ENCODE results near the gene IRAK2.

IRAK2 gene

DNA sequence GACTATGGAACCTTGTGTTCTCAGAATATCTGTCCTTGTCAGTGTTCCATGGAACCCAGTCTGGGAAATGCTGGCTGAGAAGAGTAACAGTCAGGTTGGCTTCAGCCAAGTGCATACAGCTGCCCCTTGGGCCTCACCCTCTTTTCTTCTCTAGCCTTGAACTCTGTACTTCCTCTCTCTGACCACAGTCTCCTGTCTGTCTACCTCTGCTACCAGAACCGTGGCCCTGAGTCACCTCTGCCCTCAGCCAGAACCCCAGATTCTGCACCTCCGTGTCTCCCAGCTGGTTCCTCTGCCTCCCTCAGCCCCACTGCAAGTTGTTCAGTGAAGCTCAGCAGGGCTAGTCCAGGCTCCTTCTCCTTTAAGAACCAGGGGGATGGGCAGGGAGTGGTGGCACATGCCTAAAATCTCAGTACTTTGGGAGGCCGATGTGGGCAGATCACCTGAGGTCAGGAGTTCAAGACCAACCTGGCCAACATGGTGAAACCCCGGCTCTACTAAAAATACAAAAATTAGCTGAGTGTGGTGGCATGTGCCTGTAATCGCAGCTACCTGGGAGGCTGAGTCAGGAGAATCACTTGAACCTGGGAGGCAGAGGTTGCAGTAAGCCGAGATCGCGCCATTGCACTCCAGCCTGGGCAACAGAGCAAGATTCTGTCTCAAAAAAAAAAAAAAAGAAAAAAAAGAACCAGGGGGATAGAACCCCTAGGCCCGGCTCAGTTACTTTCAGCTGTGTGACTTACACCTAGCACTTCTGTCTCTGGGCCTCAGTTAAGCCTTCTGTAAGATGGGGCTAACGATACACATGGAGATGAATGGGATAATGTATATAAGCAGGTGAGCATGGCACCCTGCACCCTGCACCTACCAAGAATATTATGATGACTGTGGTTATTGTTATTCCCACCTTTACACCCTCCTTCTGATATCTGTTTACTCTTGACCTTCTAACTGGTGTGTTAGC is 59.2 kb downstream of the IRAK2 start:
- DNase-seq (ENCODE audit: low read depth in 1 of 2, low spot score in 1 of 2): no peak

DNA sequence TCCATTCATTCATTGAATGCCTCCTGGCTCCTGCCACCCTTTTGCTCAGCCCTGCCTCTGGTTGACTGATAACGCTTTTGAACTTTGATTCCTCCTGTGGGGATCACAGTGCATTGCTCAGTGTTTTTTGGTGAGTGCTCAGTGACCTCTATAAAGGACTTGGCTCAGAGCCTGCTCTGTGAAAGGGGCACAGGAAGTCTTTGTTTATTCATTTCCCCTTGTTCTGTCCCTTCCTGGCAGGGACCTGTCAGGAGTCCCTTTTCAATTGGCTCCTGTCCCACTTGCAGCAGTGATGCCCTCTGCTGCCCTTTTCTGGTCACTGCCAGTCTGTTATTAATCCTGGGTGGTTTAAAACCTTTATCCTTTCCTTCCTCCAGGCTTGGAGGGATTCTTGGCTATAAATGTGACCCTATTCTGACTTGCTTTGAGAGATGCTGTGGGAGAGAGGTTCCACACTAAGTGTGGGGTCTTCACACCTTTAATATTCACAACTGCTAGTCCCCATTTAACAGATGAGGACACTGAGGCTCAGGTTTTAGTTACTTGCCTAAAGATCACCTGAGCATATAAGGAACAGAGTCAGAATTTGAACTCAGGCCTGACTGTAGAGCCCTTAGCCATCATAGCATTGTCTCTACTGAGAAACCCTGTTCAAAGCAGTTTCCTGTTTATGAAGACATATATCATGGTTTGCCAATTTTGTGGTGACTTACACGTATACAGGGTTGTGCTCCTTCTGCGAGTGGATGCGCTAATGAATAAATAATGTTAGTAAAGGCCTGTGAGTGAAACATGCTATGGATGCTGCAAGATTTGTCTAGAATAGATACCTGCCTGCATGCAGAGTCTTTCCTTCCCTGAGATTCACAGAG is 60.3 kb downstream of the IRAK2 start:
- peak; percentile 30 to 37 for DNase-seq (ENCODE audit: low read depth in 1 of 2, low spot score in 1 of 2)

DNA sequence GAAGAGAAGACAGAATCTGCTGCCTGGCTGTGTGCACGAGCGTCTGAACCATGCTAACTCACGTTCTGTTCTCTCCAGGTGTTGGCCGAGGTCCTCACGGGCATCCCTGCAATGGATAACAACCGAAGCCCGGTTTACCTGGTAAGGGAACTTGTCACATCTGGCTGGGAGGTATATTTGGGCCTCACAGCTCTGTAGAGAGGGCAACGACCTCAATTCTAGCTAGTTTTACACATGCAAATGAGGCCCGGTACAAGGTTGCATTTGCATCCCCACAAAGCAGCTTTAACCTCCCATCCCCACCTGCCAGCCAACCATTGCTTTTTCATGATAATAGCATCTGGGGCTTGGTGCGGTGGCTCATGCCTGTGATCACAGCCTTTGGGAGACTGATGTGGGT is 61.6 kb downstream of the IRAK2 start:
- no peak for DNase-seq (ENCODE audit: low read depth in 1 of 2, low spot score in 1 of 2)

DNA sequence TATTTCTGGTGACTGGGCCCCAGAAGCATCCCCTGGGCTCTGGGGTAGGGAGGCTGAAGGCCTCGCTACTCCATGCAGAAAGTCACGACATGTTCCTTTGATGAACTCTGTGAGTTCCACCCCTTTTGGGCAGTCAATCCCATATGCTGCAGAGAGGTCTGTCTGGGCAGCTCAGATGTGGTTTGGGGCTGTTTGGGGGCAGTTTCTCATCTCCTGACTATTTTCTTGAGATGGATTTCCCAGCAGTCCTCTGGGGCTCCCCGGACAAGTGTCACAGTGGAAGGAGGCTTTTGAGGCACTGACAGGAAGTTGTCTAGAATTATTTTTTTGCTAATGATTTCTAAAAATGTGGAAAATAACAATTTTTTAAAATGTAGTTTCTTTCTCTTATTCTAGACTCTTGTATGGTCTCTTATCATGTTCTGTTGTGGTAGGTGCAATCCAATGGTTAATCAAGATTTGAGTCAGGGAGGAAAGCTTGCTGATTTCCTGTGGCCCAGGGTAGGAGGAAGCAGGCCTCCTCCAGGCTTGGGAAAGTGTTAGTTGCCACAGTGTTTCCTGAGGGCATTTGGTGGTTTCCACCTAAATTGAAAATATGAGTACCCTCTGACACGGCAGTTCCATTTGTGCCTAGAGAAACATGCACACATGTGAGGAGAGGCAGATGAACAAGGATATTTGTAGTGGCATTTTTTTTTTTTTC is 63.7 kb downstream of the IRAK2 start:
- DNase-seq (ENCODE audit: low read depth in 1 of 2, low spot score in 1 of 2): no peak

DNA sequence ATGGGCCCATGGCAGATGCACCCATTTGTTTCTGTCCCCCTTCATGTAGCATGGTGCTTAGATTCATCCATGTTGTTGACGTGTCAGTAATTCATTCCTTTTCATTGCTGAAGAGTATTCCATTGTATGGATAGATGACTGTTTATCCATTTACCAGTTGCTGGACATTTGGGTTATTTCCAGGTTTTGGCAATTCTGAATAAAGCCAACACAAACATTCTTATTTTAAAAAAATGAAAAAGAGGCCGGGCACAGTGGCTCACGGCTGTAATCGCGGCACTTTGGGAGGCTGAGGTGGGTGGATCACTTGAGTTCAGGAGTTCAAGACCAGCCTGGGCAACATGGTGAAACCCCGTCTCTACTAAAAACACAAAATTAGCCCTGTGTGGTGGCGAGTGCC is 64.9 kb downstream of the IRAK2 start:
- no peak for DNase-seq (ENCODE audit: low read depth in 1 of 2, low spot score in 1 of 2)

DNA sequence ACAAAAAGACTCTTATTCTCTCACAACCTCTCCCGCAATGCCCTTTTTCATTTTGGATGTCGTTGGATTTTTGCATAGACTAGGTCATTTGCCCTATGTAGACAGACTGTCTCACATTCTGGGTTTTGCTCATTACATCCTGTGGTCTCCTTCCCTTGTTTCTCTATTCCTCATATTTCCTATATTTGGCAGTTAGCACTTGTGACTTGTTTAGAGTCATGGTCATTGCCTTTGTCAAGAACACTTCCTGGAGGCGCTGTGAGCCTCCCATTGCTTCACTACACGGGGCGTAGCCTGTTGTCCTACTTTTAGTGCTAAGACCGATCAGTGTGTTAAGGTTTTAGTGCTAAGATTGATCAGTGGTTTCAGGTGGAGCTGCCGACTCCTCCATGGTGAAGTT is 67.4 kb downstream of the IRAK2 start:
- no peak for DNase-seq (ENCODE audit: low read depth in 1 of 2, low spot score in 1 of 2)

DNA sequence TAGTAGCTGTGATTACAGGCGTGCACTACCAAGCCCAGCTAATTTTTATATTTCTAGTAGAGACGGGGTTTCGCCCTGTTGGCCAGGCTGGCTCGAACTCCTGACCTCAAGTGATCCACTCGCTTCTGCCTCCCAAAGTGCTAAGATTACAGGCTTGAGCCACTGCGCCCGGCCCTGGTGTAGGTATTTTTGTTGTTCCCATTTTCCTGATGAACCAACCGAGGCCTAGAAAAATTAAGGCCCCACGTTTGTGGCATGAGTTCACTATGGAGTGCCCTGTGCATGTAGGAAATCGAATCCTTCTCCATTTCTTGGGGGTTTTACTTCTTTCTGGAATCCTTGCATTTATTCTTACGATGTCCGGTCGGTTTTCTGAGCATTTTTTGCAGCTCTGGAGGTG is 69.3 kb downstream of the IRAK2 start:
- no peak for DNase-seq (ENCODE audit: low read depth in 1 of 2, low spot score in 1 of 2)

DNA sequence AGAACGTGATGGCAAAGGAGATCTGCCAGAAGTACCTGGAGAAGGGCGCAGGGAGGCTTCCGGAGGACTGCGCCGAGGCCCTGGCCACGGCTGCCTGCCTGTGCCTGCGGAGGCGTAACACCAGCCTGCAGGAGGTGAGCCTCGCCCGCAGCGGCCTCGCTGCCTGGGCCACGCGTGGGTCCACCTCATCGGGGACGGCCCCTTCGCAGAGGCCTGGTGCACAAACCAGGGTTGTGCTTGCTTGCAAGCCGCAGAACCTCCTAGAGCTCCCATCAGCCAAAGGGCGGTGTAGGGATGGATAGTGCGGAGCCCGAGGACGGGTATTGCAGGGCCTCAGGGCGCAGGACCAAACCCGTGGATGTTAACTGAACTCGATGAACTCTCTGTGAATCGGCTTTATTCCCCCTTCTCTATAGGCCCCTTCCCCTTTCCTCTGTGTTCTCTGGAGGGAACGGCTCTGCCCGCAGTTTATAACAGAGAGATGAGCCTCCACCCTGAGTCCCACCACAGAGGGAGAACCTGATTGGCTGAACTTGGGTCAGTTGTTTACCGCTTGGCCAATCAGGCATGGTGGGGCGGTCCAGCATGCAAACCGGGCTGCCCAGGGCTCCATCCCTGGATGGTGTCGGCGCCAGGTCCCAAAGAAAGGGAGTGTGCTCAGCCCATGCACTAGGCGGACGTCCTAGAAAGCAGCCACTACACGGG is 70.0 kb downstream of the IRAK2 start:
- no peak for DNase-seq (ENCODE audit: low read depth in 1 of 2, low spot score in 1 of 2)

DNA sequence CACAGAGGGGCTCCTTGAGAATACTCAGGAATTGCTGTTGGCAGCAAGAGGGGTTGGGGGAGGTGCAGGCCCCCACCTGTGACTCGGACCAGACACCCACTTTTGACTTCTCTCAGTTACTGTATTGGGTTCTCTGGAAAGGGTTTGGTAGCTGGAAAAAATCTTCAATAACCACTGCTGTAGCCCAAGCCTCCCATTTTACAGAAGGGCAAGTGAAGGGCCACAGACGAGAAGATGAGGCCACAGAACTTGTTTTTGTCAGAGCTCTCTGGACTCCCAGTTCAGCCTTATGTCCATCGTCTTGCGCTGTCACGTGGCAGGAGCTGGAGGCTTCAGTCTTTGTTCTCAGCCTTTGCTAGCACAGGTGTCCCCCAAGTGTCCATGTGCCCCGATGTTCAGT is 70.8 kb downstream of the IRAK2 start:
- no peak for DNase-seq (ENCODE audit: low read depth in 1 of 2, low spot score in 1 of 2)

DNA sequence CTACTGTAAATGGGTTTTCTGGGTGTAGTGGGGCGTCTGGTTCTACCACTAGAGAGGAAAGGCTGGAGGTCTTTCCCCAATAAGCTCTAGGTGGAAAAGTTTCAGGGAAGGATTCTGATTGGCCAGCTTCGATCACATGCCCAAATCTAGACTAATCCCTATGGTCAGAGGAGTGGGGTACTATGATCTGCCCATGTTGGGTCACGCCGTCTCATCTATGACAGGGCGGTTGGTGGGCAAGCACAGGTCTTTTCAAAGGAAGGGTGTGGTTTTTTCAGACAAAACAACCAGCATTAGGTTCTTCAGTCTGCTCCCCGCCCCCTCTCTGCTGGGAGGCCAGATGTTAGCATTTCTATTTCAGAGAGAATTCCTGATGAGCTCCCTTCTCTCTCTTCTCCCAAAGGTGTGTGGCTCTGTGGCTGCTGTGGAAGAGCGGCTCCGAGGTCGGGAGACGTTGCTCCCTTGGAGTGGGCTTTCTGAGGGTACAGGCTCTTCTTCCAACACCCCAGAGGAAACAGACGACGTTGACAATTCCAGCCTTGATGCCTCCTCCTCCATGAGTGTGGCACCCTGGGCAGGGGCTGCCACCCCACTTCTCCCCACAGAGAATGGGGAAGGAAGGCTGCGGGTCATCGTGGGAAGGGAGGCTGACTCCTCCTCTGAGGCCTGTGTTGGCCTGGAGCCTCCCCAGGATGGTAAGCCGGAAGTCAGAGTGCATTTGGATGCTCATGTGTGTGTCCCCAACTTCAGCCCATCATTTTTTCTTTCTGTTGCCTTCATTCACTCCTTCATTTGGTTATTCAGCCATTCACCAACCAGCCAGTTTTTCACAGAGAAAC is 73.8 kb downstream of the IRAK2 start:
- DNase-seq (ENCODE audit: low read depth in 1 of 2, low spot score in 1 of 2): no peak

DNA sequence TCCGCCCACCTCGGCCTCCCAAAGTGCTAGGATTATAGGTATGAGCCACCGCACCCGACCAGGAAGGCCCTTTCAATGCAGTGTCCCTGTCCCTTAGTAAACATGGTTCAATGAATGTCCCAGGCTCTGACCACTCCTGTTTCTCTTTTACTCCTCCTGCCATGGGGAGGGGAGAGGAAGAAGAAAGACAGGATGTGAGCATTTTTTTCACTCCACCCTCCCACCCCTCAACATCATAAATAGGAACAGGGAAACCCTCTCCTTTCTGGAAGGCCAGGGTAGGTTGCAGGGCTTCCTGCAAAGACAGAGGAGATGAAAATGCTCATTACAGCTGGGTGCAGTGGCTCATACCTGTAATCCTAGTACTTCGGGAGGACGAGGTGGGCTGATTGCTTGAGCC is 76.1 kb downstream of the IRAK2 start:
- no peak for DNase-seq (ENCODE audit: low read depth in 1 of 2, low spot score in 1 of 2)

DNA sequence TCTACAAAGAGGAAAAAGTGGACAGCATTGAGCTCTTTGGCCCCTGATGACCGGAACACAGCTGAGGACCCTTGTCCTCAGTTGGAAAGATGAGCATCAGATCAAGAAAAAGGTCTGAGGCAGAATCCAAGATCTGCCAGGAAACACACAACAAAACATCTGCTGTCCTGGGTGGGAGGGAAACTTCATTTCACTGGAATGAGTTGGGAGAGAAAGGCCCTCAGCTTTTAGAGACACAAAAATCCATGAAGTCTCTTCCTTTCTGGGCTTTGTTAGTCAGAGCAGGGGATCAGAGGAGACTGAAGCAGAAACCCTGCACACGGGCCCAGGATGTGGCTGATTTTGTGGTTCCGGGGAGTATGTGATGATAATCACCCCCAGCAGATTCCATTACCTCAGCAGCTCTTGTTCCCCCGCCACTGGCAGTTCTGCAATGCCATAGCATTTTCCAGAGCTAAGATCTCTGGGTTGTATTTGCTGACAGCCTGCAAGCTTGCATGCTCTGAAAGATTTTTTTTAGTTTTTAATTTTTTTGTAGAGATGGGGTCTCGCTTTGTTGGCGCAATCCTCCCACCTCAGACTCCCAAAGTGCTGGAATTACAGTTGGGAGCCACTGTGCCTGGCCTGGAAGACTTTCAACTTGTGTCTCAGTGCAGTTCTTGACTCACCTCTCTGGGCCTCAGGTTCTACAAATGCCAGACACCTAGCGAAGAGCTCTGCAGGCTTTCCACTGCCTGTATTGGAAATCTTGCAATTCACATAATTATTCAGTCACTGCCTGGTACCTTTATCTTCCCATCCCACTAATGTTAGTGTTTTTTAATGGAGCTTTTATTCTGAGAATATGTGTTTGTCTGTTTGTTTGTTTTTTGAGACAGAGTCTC is 77.7 kb downstream of the IRAK2 start:
- DNase-seq (ENCODE audit: low read depth in 1 of 2, low spot score in 1 of 2): peak; percentile 43 to 62

DNA sequence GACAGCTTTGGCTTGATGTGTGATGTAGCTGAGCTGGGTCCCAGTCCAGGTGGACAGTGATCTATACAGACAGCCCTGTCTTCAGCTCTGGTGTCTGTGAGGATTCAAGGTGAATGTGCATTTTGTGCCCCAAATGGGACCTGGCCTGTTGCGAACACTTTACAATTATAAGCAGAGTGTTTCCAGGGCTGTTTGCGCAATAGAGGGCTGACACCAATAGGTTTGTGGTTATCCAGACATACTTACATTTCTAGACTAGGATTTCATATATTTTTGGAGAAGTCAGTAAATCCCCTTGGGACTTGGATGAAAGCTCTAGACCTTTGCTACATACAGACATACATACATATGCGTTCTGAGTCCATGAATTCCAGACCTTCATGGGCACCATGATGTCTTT is 79.3 kb downstream of the IRAK2 start:
- no peak for DNase-seq (ENCODE audit: low read depth in 1 of 2, low spot score in 1 of 2)

DNA sequence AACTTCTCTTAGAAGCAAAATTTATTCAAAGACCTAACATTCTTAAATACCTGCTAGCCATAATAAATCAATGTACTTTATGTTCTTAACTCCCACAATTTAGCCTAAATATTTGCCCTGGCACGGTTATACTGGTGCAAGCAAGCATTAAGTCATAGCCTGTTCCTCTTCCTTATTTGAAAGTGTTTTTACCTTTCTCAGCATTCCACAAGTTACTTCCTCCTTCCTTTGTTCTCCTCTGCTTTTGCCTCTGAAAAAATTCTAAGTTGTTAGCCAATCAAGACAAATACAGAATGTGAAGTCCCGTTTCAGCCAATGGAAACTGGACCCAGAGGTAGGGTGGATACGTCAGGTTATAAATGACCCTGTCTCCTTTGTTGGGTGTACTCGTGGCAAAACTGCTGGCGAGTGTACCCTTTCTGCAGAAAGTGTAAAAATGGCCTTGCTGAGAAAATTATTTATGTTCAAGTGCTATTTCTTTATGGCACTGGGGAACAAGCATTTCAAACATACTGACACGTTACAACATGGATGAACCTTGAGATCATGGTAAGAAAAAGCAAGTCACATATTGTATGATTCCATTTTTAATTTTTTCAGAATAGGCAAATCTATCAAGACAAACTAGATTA is 80.5 kb downstream of the IRAK2 start:
- no peak for DNase-seq (ENCODE audit: low read depth in 1 of 2, low spot score in 1 of 2)

DNA sequence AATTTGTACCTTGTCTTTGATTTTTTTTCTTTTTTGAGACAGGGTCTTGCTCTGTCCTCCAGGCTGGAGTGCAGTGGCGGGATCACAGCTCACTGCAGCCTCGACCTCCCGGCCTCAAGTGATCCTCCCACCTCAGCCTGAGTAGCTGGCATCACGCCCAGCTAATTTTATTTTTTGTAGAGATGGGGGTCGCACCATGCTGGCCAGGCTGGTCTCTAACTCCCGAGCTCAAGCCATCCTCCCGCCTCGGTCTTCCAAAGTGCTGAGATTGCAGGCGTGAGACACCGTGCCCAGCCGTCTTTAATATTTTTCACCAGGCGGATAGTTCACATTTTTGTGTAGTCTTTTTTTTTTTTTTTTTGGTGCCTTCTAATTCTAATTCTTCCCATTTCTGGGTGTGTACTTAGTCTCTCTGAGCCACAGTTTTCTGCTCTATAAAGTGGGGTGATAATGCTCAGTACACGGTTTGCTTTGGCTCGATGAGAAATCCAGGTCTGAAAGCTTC is 83.0 kb downstream of the IRAK2 start:
- DNase-seq (ENCODE audit: low read depth in 1 of 2, low spot score in 1 of 2): no peak

DNA sequence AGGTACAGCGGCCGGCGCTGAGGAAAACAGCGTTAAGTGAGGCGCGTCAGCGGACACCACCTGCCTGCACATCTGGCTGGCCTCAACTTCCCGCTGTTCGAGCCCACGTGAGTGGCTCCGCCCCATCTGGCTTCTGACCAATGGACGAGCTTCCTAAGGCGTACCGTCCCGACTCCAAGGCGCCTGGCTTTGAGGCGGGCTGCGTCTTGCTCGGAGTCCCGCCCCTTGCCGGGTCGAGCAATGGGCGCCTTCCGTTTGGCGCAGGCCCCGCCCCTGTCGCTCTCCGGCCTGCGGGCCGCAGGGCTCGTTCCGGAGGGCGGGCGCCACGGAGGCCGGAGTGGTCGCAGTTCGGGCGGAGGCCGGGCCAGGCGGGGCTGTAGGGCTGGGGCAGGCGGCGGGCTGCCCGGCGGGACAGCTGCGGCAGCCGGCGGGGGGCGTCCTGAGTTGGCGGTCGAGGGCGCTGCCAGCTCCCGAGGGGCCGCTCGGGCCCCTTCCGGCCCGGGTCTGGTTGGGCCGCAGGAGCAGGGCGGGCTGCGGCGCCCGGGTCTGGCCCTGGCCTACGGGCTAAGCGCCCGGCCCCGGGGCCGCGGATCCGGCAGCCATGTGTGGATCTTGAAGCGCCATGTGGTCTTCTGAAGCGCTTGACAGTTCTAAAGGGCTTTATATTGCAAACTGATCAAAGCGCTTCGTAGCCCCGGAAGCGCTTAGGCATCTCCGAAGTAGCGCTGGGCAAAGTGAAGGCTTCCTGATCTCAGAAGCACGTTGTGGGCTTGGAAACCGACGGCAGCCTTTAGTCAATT is 83.7 kb downstream of the IRAK2 start, which contains the start of gene TATDN2:
Gene TATDN2, plus strand, starts transcription at position 276 of the 800 bp plus-strand sequence. CDS start 742 bp downstream, outside the sequence.
- peak; percentile 88 for DNase-seq (ENCODE audit: low read depth in 1 of 2, low spot score in 1 of 2)

Measured in stimulated activated CD4-positive, alpha-beta T cell treated with anti-CD3 and anti-CD28 coated beads, Interleukin-15, amount 100 ng/mL, for 1 hour (primary cell).